ENCODE results near the gene SSR1. TPM values are rescaled to one million over a fixed set of nuclear protein-coding genes. Genes with fewer than 3 reads are reported as not detected.

Gene SSR1
- total RNA-seq, 1 experiment from 2014 or later = 115 TPM

DNA sequence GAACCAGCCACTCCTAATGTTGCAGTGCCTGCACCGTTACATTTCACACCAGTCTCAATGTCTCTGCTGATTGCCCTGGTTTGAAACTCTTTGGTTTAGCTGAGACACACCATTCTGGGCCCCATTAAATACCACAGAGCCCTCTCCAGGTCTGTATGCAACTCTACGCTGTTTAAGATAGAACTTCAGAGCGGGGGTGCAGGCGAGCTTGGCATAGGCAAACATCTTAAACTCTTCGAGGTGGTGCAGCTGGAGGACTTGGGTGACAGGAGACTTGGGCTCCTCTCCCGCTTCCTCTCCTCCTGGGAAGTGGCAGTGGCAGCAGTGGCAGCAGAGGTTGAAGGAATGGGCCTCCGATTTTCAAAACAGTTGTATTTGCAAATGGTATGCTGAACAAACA lies 18.5 kb upstream of the SSR1 start:
- intact Hi-C loops (cut with micrococcal nuclease; ENCODE audit: unreplicated experiment) = no loop called here
- Mint-ChIP-seq H3K27me3 (ENCODE audit: unreplicated experiment) (no peaks in the 10 kb centered on the region), H3K9me3 (ENCODE audit: low read depth, unreplicated experiment) (no peaks in the 10 kb centered on the region), H3K27ac (ENCODE audit: unreplicated experiment) (no peak overlapping the region), H3K36me3 (ENCODE audit: insufficient read depth, unreplicated experiment) (peaks cover 5% of the 10 kb centered on the region), H3K4me3 (ENCODE audit: low read depth, unreplicated experiment) (no peak overlapping the region), H3K4me1 (ENCODE audit: low read depth, unreplicated experiment) (no peaks in the 10 kb centered on the region)
- BruUV-seq (replicated peaks) = no TSS peak
- DNase-seq = no peak
- CTCF ChIA-PET = no interaction called here
- TF ChIP-seq, protein P1, sequence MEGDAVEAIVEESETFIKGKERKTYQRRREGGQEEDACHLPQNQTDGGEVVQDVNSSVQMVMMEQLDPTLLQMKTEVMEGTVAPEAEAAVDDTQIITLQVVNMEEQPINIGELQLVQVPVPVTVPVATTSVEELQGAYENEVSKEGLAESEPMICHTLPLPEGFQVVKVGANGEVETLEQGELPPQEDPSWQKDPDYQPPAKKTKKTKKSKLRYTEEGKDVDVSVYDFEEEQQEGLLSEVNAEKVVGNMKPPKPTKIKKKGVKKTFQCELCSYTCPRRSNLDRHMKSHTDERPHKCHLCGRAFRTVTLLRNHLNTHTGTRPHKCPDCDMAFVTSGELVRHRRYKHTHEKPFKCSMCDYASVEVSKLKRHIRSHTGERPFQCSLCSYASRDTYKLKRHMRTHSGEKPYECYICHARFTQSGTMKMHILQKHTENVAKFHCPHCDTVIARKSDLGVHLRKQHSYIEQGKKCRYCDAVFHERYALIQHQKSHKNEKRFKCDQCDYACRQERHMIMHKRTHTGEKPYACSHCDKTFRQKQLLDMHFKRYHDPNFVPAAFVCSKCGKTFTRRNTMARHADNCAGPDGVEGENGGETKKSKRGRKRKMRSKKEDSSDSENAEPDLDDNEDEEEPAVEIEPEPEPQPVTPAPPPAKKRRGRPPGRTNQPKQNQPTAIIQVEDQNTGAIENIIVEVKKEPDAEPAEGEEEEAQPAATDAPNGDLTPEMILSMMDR (IDR thresholded peaks at IDR 0.05; ENCODE audit: unreplicated experiment) = no peak

DNA sequence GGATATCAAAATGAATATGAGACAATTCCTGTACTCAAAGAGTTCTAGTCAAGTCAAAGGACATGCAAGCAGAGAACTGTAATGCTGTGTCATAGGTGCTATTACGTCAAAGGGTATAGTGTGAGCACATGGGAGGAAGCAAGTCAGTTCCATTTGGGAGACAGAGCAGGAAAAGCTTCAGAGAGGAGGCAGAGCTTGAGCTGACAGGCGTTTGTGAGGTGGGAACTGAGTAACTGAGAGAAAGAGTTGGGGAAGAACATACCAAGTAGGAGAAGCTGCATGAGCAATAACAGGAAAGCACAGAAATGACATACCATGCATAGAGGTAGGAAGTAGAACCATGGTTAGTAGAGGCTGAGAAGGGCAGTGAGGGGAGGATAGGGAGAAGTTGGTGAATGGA lies 15.2 kb upstream of the SSR1 start:
- H3K27ac Mint-ChIP-seq (ENCODE audit: unreplicated experiment) = no peak overlapping the region
- no peaks in the 10 kb centered on the region for H3K9me3 Mint-ChIP-seq (ENCODE audit: low read depth, unreplicated experiment)
- DNase-seq = no peak
- H3K4me1 Mint-ChIP-seq (ENCODE audit: low read depth, unreplicated experiment) = no peaks in the 10 kb centered on the region
- CTCF ChIA-PET = no interaction called here
- H3K4me3 Mint-ChIP-seq (ENCODE audit: low read depth, unreplicated experiment) = no peak overlapping the region
- TF ChIP-seq, protein P1 (IDR thresholded peaks at IDR 0.05; ENCODE audit: unreplicated experiment) = no peak
- intact Hi-C loops (cut with micrococcal nuclease; ENCODE audit: unreplicated experiment) = no loop called here
- no peaks in the 10 kb centered on the region for H3K36me3 Mint-ChIP-seq (ENCODE audit: insufficient read depth, unreplicated experiment)
- BruUV-seq (replicated peaks) = no TSS peak
- H3K27me3 Mint-ChIP-seq (ENCODE audit: unreplicated experiment) = peaks cover 16% of the 10 kb centered on the region

DNA sequence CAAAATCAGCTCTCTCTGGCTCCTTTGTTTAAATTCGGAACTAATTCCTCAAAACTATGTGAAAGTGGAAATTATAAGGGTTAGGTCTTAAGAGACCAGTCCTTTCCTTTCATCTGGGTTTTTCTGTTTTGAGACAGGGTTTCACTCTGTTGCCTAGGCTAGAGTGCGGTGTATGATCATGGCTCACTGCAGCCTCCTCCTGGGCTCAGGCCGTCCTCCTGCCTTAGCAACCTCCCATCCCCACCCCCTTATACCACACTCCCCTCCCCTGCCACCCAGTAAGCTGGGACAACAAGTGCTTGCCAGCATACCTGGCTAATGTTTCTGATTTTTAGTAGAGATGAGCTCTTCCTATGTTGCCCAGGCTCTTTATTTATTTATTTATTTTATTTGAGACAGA lies 12.8 kb upstream of the SSR1 start:
- Mint-ChIP-seq H3K4me1 (ENCODE audit: low read depth, unreplicated experiment) (no peaks in the 10 kb centered on the region), H3K9me3 (ENCODE audit: low read depth, unreplicated experiment) (no peaks in the 10 kb centered on the region), H3K27me3 (ENCODE audit: unreplicated experiment) (peaks cover 17% of the 10 kb centered on the region), H3K4me3 (ENCODE audit: low read depth, unreplicated experiment) (no peak overlapping the region), H3K27ac (ENCODE audit: unreplicated experiment) (no peak overlapping the region), H3K36me3 (ENCODE audit: insufficient read depth, unreplicated experiment) (no peaks in the 10 kb centered on the region)
- TF ChIP-seq, protein P1 (IDR thresholded peaks at IDR 0.05; ENCODE audit: unreplicated experiment) = no peak
- DNase-seq = no peak
- intact Hi-C loops (cut with micrococcal nuclease; ENCODE audit: unreplicated experiment) = no loop called here
- no TSS peak for BruUV-seq (replicated peaks)
- CTCF ChIA-PET = interaction anchor here (0.6 kb wide), 1 partner anchor 982 kb away, joined by 3 read pairs; no protein-coding TSS in a partner anchor

DNA sequence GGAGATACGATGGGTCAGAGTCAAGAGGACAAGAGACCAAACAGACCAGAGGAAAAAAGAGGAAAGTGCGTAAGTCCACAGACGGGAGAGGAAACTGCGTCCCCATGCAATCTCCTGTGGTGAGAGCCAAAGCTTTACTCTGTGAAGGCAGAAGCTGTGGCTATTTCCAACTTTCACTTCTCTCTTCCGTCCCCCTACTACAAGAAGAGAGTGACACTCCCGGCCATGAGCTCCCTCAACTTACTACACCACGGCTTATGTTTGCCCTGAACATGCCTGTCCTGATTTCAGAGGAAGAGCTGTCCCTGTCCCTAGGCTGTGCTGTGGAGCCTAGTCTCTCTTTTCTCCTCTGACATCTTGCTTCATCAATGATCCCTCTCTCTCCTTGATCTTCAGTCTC lies 11.5 kb upstream of the SSR1 start:
- no peak for DNase-seq
- TF ChIP-seq, protein P1 (IDR thresholded peaks at IDR 0.05; ENCODE audit: unreplicated experiment) = no peak
- Mint-ChIP-seq H3K27ac (ENCODE audit: unreplicated experiment) (no peak overlapping the region), H3K4me1 (ENCODE audit: low read depth, unreplicated experiment) (no peaks in the 10 kb centered on the region), H3K9me3 (ENCODE audit: low read depth, unreplicated experiment) (no peaks in the 10 kb centered on the region), H3K4me3 (ENCODE audit: low read depth, unreplicated experiment) (no peak overlapping the region), H3K27me3 (ENCODE audit: unreplicated experiment) (peaks cover 17% of the 10 kb centered on the region), H3K36me3 (ENCODE audit: insufficient read depth, unreplicated experiment) (no peaks in the 10 kb centered on the region)
- CTCF ChIA-PET = no interaction called here
- BruUV-seq (replicated peaks) = no TSS peak
- intact Hi-C loops (cut with micrococcal nuclease; ENCODE audit: unreplicated experiment) = no loop called here

Data from Calu3 (cell line).